IMR-90 (cell line): Measurements from ENCODE around the gene FAF1. TPM values are rescaled to one million over a fixed set of nuclear protein-coding genes. Genes with fewer than 3 reads are reported as not detected.
A peak's percentile ranks its signal among the peaks of the same experiment; 100 is the strongest.

Experiments used
- ATAC-seq: fragments of 200-7000 bp; cut with Tn5 transposase; 2 replicates; pipeline ENCODE4 v1.9.1; 2020; ENCODE audit warnings: low read depth, mild to moderate bottlenecking, moderate library complexity
- BruUV-seq: library from RNA; stranded (reverse); fragments of 400-500 nt; replicated peaks from 2 replicates; lab custom pipeline; 2021; lab: Mats Ljungman, UMichigan
- CTCF ChIA-PET: fragments of 300-600 bp; formaldehyde crosslinking; extraction: SDS; loops from one replicate; lab custom pipeline; 2021; ENCODE audit warnings: antibody characterized with exemption; lab: Yijun Ruan, JAX
- POLR2A ChIA-PET: fragments of 300-600 bp; sonication (Branson Sonifier 250); formaldehyde crosslinking; loops from one replicate; lab custom pipeline; 2022; ENCODE audit warnings: antibody characterized with exemption; ENCODE audit not compliant: unreplicated experiment; lab: Charles Lee
- DNase-seq: peaks from one replicate; pipeline ENCODE4 v3.0.0; 2013
- H2AFZ ChIP-seq: replicated peaks from 2 replicates; pipeline ENCODE3; 2013; ENCODE audit warnings: low read length, mild to moderate bottlenecking; ENCODE audit not compliant: poor library complexity
- H2AK5ac ChIP-seq: 2 replicates; pipeline ENCODE4 v1.6.1; 2013; ENCODE audit warnings: low read depth, low read length, inconsistent platforms
- H2AK9ac ChIP-seq: replicated peaks from 2 replicates; pipeline ENCODE3; 2013; ENCODE audit warnings: mild to moderate bottlenecking, low read depth, low read length, moderate library complexity; ENCODE audit not compliant: poor library complexity
- H2BK120ac ChIP-seq: 2 replicates; pipeline ENCODE4 v1.6.1; 2013; ENCODE audit warnings: low read depth, low read length, inconsistent platforms
- H2BK15ac ChIP-seq: 3 replicates; pipeline ENCODE4 v1.6.1; 2013; ENCODE audit warnings: low read depth, low read length, inconsistent platforms
- H2BK20ac ChIP-seq: 2 replicates; pipeline ENCODE4 v1.6.1; 2013; ENCODE audit warnings: low read depth, mild to moderate bottlenecking, inconsistent platforms, low read length, moderate library complexity
- H2BK5ac ChIP-seq: 2 replicates; pipeline ENCODE4 v1.6.1; 2013; ENCODE audit warnings: mild to moderate bottlenecking, low read depth, low read length, inconsistent platforms; ENCODE audit not compliant: poor library complexity, severe bottlenecking
- H3K14ac ChIP-seq: replicated peaks from 2 replicates; pipeline ENCODE4 v1.6.1; 2013; ENCODE audit warnings: low read depth, low read length, inconsistent platforms
- H3K18ac ChIP-seq: 2 replicates; pipeline ENCODE4 v1.6.1; 2013; ENCODE audit warnings: low read depth, low read length, control low read depth
- H3K23ac ChIP-seq: 2 replicates; pipeline ENCODE4 v1.6.1; 2013; ENCODE audit warnings: low read depth, low read length, inconsistent platforms
- H3K27ac ChIP-seq: 2 replicates; pipeline ENCODE4 v1.5.1; 2013; ENCODE audit warnings: mild to moderate bottlenecking, control low read depth, low read length; ENCODE audit not compliant: insufficient read depth
- H3K27me3 ChIP-seq: 2 replicates; pipeline ENCODE4 v1.6.1; 2013; ENCODE audit warnings: low read length; ENCODE audit not compliant: control insufficient read depth, insufficient read depth
- H3K36me3 ChIP-seq: 2 replicates; pipeline ENCODE4 v1.6.1; 2013; ENCODE audit warnings: low read length, mixed read lengths; ENCODE audit not compliant: control insufficient read depth, insufficient read depth
- H3K4ac ChIP-seq: 2 replicates; pipeline ENCODE4 v1.6.1; 2013; ENCODE audit warnings: low read depth, low read length, inconsistent platforms
- H3K4me1 ChIP-seq: 2 replicates; pipeline ENCODE4 v1.6.1; 2013; ENCODE audit warnings: low read length, mixed read lengths; ENCODE audit not compliant: control insufficient read depth, insufficient read depth
- H3K4me2 ChIP-seq: 2 replicates; pipeline ENCODE4 v1.6.1; 2013; ENCODE audit warnings: low read depth, mild to moderate bottlenecking, control low read depth, low read length, moderate library complexity
- H3K4me3 ChIP-seq: 2 replicates; pipeline ENCODE4 v1.5.1; 2013; ENCODE audit warnings: low read depth, mild to moderate bottlenecking, control low read depth, low read length, moderate library complexity; ENCODE audit not compliant: insufficient read depth
- H3K56ac ChIP-seq: 2 replicates; pipeline ENCODE4 v1.6.1; 2013; ENCODE audit warnings: low read length, inconsistent platforms; ENCODE audit not compliant: insufficient read depth; ENCODE audit errors: extremely low read depth
- H3K79me1 ChIP-seq, 2 experiments: 2 replicates each; pipeline ENCODE4 v1.6.1; 2013; ENCODE audit warnings: low read length in 2 of 2, inconsistent platforms in 1 of 2, low read depth in 1 of 2
- H3K9ac ChIP-seq: 2 replicates; pipeline ENCODE4 v1.6.1; 2013; ENCODE audit warnings: low read depth, low read length, control low read depth
- H3K9me1 ChIP-seq: 2 replicates; pipeline ENCODE4 v1.6.1; 2013; ENCODE audit warnings: low read length, inconsistent platforms; ENCODE audit not compliant: insufficient read depth
- H3K9me3 ChIP-seq: 2 replicates; pipeline ENCODE4 v1.6.1; 2013; ENCODE audit warnings: low read length; ENCODE audit not compliant: control insufficient read depth, insufficient read depth
- H4K20me1 ChIP-seq: 2 replicates; pipeline ENCODE4 v1.6.1; 2013; ENCODE audit warnings: low read length, inconsistent platforms; ENCODE audit not compliant: insufficient read depth
- H4K5ac ChIP-seq: 2 replicates; pipeline ENCODE4 v1.6.1; 2013; ENCODE audit warnings: mild to moderate bottlenecking, low read depth, low read length, control low read depth
- H4K8ac ChIP-seq, 2 experiments: 2 replicates each; pipeline ENCODE4 v1.6.1; 2013; ENCODE audit warnings: low read depth in 2 of 2, low read length in 2 of 2, control low read depth in 1 of 2, inconsistent platforms in 1 of 2
- H4K91ac ChIP-seq: 2 replicates; pipeline ENCODE4 v1.6.1; 2013; ENCODE audit warnings: low read depth, low read length, inconsistent platforms; ENCODE audit not compliant: insufficient read depth
- BHLHE40 ChIP-seq: fragments of 150-350 bp; IDR thresholded peaks from 2 replicates; pipeline ENCODE4 v1.6.1; 2016; ENCODE audit warnings: mild to moderate bottlenecking, low read depth, low read length
- CEBPB ChIP-seq: IDR thresholded peaks from 2 replicates; pipeline ENCODE4 v1.6.1; 2012; ENCODE audit warnings: low read depth, low read length, improper control_type of control experiment
- CHD1 ChIP-seq: IDR thresholded peaks from 2 replicates; pipeline ENCODE4 v1.6.1; 2012; ENCODE audit warnings: low read depth, low read length, improper control_type of control experiment
- FOS ChIP-seq: fragments of 150-350 bp; IDR thresholded peaks from 2 replicates; pipeline ENCODE4 v1.6.1; 2016; ENCODE audit warnings: low read depth, low read length
- MAFK ChIP-seq: IDR thresholded peaks from 2 replicates; pipeline ENCODE4 v1.6.1; 2012; ENCODE audit warnings: low read depth, low read length, improper control_type of control experiment
- MAZ ChIP-seq: IDR thresholded peaks from 2 replicates; pipeline ENCODE4 v1.6.1; 2012; ENCODE audit warnings: low read depth, mild to moderate bottlenecking, low read length, improper control_type of control experiment, moderate library complexity, borderline replicate concordance
- MXI1 ChIP-seq: IDR thresholded peaks from 2 replicates; pipeline ENCODE4 v1.6.1; 2012; ENCODE audit warnings: low read depth, mild to moderate bottlenecking, low read length, moderate library complexity, borderline replicate concordance
- NFE2L2 ChIP-seq: fragments of 150-350 bp; IDR thresholded peaks from 2 replicates; pipeline ENCODE4 v1.6.1; 2016; ENCODE audit warnings: low read depth, mild to moderate bottlenecking, low read length
- POLR2A ChIP-seq: IDR thresholded peaks from 2 replicates; pipeline ENCODE4 v1.6.1; 2012; ENCODE audit warnings: mild to moderate bottlenecking, low read depth, low read length
- RAD21 ChIP-seq: IDR thresholded peaks from 2 replicates; pipeline ENCODE4 v1.6.1; 2012; ENCODE audit warnings: low read length, improper control_type of control experiment
- RFX5 ChIP-seq: IDR thresholded peaks from 2 replicates; pipeline ENCODE4 v1.8.0; 2012; ENCODE audit warnings: low read depth, mild to moderate bottlenecking, low read length, moderate library complexity
- SMC3 ChIP-seq: fragments of 150-350 bp; IDR thresholded peaks from 2 replicates; pipeline ENCODE4 v1.6.1; 2016; ENCODE audit warnings: low read depth, mild to moderate bottlenecking, antibody characterized with exemption, low read length, moderate library complexity
- WGBS, 2 experiments: methylation state at CpG; one replicate each; pipeline versions ENCODE4 v1.1.5 to v1.1.7; 2013; ENCODE audit warnings: missing lambda C conversion rate in 2 of 2; ENCODE audit not compliant: insufficient read length in 1 of 2; ENCODE audit errors: extremely low coverage in 2 of 2; 5-methylcytosine and 5-hydroxymethylcytosine counted together
- dilution Hi-C: fragments of 300-500 bp; cut with HindIII; formaldehyde crosslinking; loops from one replicate; pipeline ENCODE4 v1.14.3; 2018; ENCODE audit warnings: low sequenced_read_pairs; ENCODE audit not compliant: unreplicated experiment
- in situ Hi-C: fragments of 300-500 bp; cut with MboI; formaldehyde crosslinking; loops from 3 replicates; pipeline ENCODE4 v1.14.3; 2019; ENCODE audit warnings: low sequenced_read_pairs, inconsistent platforms, mixed read lengths
- intact Hi-C: fragments of 100-400 bp; cut with micrococcal nuclease; formaldehyde crosslinking; loops from 2 replicates; pipeline ENCODE4 v1.10.0; 2022
- polyA plus RNA-seq, 3 experiments: library from polyadenylated mRNA; depleted of rRNA; stranded (reverse); fragments of >200 nt; gene quantifications; 2 replicates each; pipeline ENCODE4 v1.2.3, GENCODE V29; 2012; ENCODE audit warnings: low replicate concordance in 1 of 3
- total RNA-seq: library from RNA; depleted of rRNA; stranded (reverse); fragments of >200 nt; gene quantifications from 2 replicates; pipeline ENCODE4 v1.2.3, GENCODE V29; 2012
- TF ChIP-seq, protein P1 (sequence below): fragments of 150-350 bp; IDR thresholded peaks from 2 replicates; pipeline ENCODE4 v1.6.1; 2016; ENCODE audit warnings: low read depth, mild to moderate bottlenecking, low read length, moderate library complexity, borderline replicate concordance
- TF ChIP-seq, protein P2 (sequence below): conservative IDR thresholded peaks from 2 replicates; pipeline ENCODE4 v1.5.1; 2012; ENCODE audit warnings: mild to moderate bottlenecking, low read depth, low read length, improper control_type of control experiment
- TF ChIP-seq, protein P3 (sequence below): fragments of 150-350 bp; IDR thresholded peaks from 2 replicates; pipeline ENCODE4 v1.6.1; 2017; ENCODE audit warnings: mild to moderate bottlenecking, antibody characterized with exemption, low read length, low read depth

The FAF1 gene
- total and polyA plus RNA-seq, 2 of the 4 experiments (the other 2 are of a cell fraction): 18.8 to 72.9 TPM

DNA sequence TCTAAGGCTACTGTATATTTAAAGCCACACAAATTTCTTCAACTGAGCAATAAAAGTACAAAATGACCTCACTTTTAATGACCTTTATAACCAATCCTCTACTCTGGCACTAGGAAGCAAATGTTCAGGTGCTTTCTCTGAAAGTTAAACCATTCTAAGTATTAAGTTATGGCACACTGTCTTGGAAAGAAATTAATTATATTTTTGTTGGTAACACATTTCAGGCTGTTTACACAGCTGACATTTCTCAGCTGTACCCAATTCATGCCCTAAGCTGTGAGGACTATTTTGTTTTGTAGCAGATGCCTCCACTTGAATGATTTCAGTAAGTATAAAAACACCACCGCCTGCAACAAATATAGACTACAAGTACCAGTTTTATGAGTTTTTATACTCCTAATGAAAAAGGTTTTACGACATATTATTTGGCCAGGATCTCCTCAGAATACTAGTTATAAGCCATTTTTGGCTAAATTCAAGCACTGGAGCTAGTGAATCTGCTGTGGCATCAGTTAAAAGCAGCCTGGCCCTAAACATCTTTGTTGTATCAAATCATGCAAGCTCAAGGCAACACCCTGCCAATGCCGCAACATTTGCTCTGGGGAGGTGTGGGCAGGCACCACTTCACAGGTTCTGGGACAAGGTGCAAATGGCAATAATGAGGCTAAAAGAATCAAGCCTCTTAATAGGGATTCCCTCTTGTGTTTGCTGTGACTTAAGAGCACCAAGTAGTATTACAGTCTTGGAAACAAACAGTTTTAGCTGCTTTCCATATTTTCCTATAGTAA is 308.4 kb downstream of the FAF1 start:
- Histone ChIP-seq H3K18ac (no peak overlapping the region), H3K4ac (no peak overlapping the region), H2AFZ (no peak overlapping the region), H3K27ac (no peak overlapping the region), H2BK5ac (no peak overlapping the region), H3K4me3 (no peak overlapping the region), H2BK120ac (no peak overlapping the region), H3K9ac (no peak overlapping the region), H3K36me3 (no peaks in the 10 kb centered on the region), H3K9me1 (no peaks in the 10 kb centered on the region), H2BK20ac (no peak overlapping the region), H4K91ac (no peak overlapping the region), H3K14ac (no peak overlapping the region), H3K4me1 (no peaks in the 10 kb centered on the region), H2BK15ac (no peak overlapping the region), H4K8ac (no peak overlapping the region), H3K23ac (no peak overlapping the region), H2AK5ac (no peak overlapping the region), H3K79me1 (no peaks in the 10 kb centered on the region), H3K27me3 (no peaks in the 10 kb centered on the region), H3K4me2 (no peak overlapping the region), H4K5ac (no peak overlapping the region), H3K56ac (no peak overlapping the region), H3K9me3 (no peaks in the 10 kb centered on the region), H2AK9ac (no peak overlapping the region), H4K20me1 (no peaks in the 10 kb centered on the region)
- intact Hi-C loops (no loop called here), dilution Hi-C loops (no loop called here), in situ Hi-C loops (no loop called here)
- DNase-seq (no peak), ATAC-seq (no peak)
- ChIA-PET POLR2A (no interaction called here), CTCF (interaction anchor here (0.9 to 1.0 kb wide), 2 partner anchors 12 to 35 kb away, joined by 3 read pairs; no protein-coding TSS in a partner anchor)
- 100% methylated on average over 1 of the region's 3 CpGs; no CpG with 5 or more reads in 1 of the 2 experiments for WGBS, 2 experiments
- BruUV-seq: TSS peak; percentile 15
- no peak for TF ChIP-seq RFX5
- no peak for TF ChIP-seq BHLHE40
- no peak for TF ChIP-seq RAD21
- TF ChIP-seq, protein P1, sequence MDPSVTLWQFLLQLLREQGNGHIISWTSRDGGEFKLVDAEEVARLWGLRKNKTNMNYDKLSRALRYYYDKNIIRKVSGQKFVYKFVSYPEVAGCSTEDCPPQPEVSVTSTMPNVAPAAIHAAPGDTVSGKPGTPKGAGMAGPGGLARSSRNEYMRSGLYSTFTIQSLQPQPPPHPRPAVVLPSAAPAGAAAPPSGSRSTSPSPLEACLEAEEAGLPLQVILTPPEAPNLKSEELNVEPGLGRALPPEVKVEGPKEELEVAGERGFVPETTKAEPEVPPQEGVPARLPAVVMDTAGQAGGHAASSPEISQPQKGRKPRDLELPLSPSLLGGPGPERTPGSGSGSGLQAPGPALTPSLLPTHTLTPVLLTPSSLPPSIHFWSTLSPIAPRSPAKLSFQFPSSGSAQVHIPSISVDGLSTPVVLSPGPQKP: no peak
- no peak for TF ChIP-seq FOS
- TF ChIP-seq, protein P2, sequence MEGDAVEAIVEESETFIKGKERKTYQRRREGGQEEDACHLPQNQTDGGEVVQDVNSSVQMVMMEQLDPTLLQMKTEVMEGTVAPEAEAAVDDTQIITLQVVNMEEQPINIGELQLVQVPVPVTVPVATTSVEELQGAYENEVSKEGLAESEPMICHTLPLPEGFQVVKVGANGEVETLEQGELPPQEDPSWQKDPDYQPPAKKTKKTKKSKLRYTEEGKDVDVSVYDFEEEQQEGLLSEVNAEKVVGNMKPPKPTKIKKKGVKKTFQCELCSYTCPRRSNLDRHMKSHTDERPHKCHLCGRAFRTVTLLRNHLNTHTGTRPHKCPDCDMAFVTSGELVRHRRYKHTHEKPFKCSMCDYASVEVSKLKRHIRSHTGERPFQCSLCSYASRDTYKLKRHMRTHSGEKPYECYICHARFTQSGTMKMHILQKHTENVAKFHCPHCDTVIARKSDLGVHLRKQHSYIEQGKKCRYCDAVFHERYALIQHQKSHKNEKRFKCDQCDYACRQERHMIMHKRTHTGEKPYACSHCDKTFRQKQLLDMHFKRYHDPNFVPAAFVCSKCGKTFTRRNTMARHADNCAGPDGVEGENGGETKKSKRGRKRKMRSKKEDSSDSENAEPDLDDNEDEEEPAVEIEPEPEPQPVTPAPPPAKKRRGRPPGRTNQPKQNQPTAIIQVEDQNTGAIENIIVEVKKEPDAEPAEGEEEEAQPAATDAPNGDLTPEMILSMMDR: no peak
- TF ChIP-seq, protein P3, sequence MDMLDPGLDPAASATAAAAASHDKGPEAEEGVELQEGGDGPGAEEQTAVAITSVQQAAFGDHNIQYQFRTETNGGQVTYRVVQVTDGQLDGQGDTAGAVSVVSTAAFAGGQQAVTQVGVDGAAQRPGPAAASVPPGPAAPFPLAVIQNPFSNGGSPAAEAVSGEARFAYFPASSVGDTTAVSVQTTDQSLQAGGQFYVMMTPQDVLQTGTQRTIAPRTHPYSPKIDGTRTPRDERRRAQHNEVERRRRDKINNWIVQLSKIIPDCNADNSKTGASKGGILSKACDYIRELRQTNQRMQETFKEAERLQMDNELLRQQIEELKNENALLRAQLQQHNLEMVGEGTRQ: no peak
- TF ChIP-seq POLR2A: no peak
- no peak for TF ChIP-seq MAFK
- no peak for TF ChIP-seq NFE2L2
- no peak for TF ChIP-seq CEBPB
- no peak for TF ChIP-seq CHD1
- TF ChIP-seq MXI1: no peak
- TF ChIP-seq MAZ: no peak
- TF ChIP-seq SMC3: no peak
